ENCODE data around the gene TPM1. TPM values are rescaled to one million over a fixed set of nuclear protein-coding genes. Genes with fewer than 3 reads are reported as not detected.

Gene TPM1
- total and polyA plus RNA-seq, 10 of the 15 experiments (the other 5 are each of a cell fraction or from before 2014, with no cell fraction given): 0.43 to 10.0 (median 2.4) TPM

DNA sequence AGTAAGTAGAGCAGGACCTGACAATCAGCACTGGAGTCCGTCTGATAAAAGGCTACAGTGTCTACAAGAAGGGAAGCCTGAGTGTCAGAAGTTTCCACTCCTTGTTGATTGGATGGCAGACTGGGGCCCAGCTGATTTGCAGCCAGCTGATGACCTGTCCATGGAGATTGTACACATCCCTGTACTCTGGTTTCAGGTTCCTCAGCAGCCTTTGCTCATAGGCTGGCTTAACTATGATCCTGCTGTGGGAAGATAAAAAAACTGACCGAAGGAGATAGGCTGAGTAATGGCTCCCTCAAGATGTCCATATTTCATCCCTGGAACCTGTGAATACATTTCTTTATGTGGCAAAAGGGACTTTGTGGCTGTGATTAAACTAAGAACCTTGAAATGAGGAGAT is 67.4 kb downstream of the TPM1 start:
- no peak overlapping the region for H3K4me2 ChIP-seq (ENCODE audit: control insufficient read depth, insufficient read depth)
- BruUV-seq (replicated peaks): no TSS peak
- no peak for DNase-seq (ENCODE audit: low read depth, low spot score)
- POLR2A ChIA-PET: no interaction called here
- in situ Hi-C loops (cut with MboI): no loop called here
- no peaks in the 10 kb centered on the region for H3K36me3 ChIP-seq (ENCODE audit: control insufficient read depth in 2 of 2, insufficient read depth in 2 of 2, low read length in 1 of 2)
- no peak overlapping the region for H3K4me3 ChIP-seq
- H3K79me2 ChIP-seq (ENCODE audit: control insufficient read depth, insufficient read depth, low read length): no peaks in the 10 kb centered on the region
- no peak overlapping the region for H3K27ac ChIP-seq (ENCODE audit: control insufficient read depth, insufficient read depth)
- RAD21 ChIA-PET (ENCODE audit: unreplicated experiment): no interaction called here
- no peak overlapping the region for H2AFZ ChIP-seq (ENCODE audit: control insufficient read depth, low read depth, low read length)
- H4K20me1 ChIP-seq (ENCODE audit: control insufficient read depth, insufficient read depth): no peaks in the 10 kb centered on the region
- no peak for ATAC-seq
- no peaks in the 10 kb centered on the region; a peak in 2 of 4 replicates for H3K27me3 ChIP-seq (replicated peaks in 1 of 2; ENCODE audit: control insufficient read depth in 2 of 2, insufficient read depth in 2 of 2, low read length in 1 of 2)
- CTCF ChIA-PET: no interaction called here
- no peaks in the 10 kb centered on the region for H3K4me1 ChIP-seq (ENCODE audit: control insufficient read depth, insufficient read depth, low read length)
- no peak for FAIRE-seq
- SMC1A ChIA-PET (ENCODE audit: uncharacterized antibody, unreplicated experiment): interaction anchor here (1.5 kb wide), 1 partner anchor 10 kb away, joined by 4 read pairs; no protein-coding TSS in a partner anchor
- WGBS (ENCODE audit: insufficient coverage, insufficient replicate concordance, low lambda C conversion rate, missing lambda C conversion rate): 43% methylated on average over 2 of the region's 2 CpGs
- no peak overlapping the region for H3K9ac ChIP-seq (ENCODE audit: control insufficient read depth, insufficient read depth, low read length)
- intact Hi-C loops (cut with micrococcal nuclease; ENCODE audit: unreplicated experiment): no loop called here
- H3K9me3 ChIP-seq (replicated peaks; ENCODE audit: control insufficient read depth, insufficient read depth, low read length): no peaks in the 10 kb centered on the region; the same call in 2 of the 3 replicates
- TF ChIP-seq SPI1 (IDR thresholded peaks at IDR 0.05; ENCODE audit: borderline replicate concordance, insufficient read depth, low read depth, low read length): no peak
- TF ChIP-seq RCOR1 (conservative IDR thresholded peaks at IDR 0.05; ENCODE audit: low read depth, low read length): no peak
- TF ChIP-seq MAX (IDR thresholded peaks at IDR 0.05; ENCODE audit: low read depth, low read length): no peak
- TF ChIP-seq SUPT20H (IDR thresholded peaks at IDR 0.05; ENCODE audit: borderline replicate concordance, control insufficient read depth, low read depth, low read length): no peak
- TF ChIP-seq, protein P1, sequence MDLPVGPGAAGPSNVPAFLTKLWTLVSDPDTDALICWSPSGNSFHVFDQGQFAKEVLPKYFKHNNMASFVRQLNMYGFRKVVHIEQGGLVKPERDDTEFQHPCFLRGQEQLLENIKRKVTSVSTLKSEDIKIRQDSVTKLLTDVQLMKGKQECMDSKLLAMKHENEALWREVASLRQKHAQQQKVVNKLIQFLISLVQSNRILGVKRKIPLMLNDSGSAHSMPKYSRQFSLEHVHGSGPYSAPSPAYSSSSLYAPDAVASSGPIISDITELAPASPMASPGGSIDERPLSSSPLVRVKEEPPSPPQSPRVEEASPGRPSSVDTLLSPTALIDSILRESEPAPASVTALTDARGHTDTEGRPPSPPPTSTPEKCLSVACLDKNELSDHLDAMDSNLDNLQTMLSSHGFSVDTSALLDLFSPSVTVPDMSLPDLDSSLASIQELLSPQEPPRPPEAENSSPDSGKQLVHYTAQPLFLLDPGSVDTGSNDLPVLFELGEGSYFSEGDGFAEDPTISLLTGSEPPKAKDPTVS (IDR thresholded peaks at IDR 0.05; ENCODE audit: low read depth, low read length): no peak
- TF ChIP-seq POLR2AphosphoS2 (IDR thresholded peaks at IDR 0.05; ENCODE audit: low read depth, low read length): no peak
- no peak for TF ChIP-seq IRF3 (IDR thresholded peaks at IDR 0.05)
- TF ChIP-seq, protein P2, sequence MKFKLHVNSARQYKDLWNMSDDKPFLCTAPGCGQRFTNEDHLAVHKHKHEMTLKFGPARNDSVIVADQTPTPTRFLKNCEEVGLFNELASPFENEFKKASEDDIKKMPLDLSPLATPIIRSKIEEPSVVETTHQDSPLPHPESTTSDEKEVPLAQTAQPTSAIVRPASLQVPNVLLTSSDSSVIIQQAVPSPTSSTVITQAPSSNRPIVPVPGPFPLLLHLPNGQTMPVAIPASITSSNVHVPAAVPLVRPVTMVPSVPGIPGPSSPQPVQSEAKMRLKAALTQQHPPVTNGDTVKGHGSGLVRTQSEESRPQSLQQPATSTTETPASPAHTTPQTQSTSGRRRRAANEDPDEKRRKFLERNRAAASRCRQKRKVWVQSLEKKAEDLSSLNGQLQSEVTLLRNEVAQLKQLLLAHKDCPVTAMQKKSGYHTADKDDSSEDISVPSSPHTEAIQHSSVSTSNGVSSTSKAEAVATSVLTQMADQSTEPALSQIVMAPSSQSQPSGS (IDR thresholded peaks at IDR 0.05; ENCODE audit: low read length): no peak
- TF ChIP-seq ZZZ3 (IDR thresholded peaks at IDR 0.05; ENCODE audit: control insufficient read depth, insufficient read length, low read depth): no peak
- TF ChIP-seq ZBTB33 (IDR thresholded peaks at IDR 0.05): no peak
- TF ChIP-seq ELK1 (IDR thresholded peaks at IDR 0.05; ENCODE audit: low read depth, low read length): no peak
- TF ChIP-seq, protein P3, sequence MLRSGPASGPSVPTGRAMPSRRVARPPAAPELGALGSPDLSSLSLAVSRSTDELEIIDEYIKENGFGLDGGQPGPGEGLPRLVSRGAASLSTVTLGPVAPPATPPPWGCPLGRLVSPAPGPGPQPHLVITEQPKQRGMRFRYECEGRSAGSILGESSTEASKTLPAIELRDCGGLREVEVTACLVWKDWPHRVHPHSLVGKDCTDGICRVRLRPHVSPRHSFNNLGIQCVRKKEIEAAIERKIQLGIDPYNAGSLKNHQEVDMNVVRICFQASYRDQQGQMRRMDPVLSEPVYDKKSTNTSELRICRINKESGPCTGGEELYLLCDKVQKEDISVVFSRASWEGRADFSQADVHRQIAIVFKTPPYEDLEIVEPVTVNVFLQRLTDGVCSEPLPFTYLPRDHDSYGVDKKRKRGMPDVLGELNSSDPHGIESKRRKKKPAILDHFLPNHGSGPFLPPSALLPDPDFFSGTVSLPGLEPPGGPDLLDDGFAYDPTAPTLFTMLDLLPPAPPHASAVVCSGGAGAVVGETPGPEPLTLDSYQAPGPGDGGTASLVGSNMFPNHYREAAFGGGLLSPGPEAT (IDR thresholded peaks at IDR 0.05; ENCODE audit: low read depth): no peak
- no peak for TF ChIP-seq TCF7 (IDR thresholded peaks at IDR 0.05; ENCODE audit: borderline replicate concordance)
- TF ChIP-seq SMAD5 (IDR thresholded peaks at IDR 0.05; ENCODE audit: low read depth): no peak
- TF ChIP-seq ZNF274 (IDR thresholded peaks at IDR 0.05; ENCODE audit: insufficient read depth, insufficient read length): no peak
- TF ChIP-seq KDM1A (IDR thresholded peaks at IDR 0.05; ENCODE audit: borderline replicate concordance): no peak

All from GM12878 (cell line).